ENCODE results near the gene NPLOC4. TPM values are rescaled to one million over a fixed set of nuclear protein-coding genes. Genes with fewer than 3 reads are reported as not detected.
A peak's percentile ranks its signal among the peaks of the same experiment; 100 is the strongest.

NPLOC4 gene
- total and polyA plus RNA-seq, 2 of the 8 experiments (the other 6 are each of a cell fraction or from before 2014, with no cell fraction given), result 70.7 to 92.7 TPM

DNA sequence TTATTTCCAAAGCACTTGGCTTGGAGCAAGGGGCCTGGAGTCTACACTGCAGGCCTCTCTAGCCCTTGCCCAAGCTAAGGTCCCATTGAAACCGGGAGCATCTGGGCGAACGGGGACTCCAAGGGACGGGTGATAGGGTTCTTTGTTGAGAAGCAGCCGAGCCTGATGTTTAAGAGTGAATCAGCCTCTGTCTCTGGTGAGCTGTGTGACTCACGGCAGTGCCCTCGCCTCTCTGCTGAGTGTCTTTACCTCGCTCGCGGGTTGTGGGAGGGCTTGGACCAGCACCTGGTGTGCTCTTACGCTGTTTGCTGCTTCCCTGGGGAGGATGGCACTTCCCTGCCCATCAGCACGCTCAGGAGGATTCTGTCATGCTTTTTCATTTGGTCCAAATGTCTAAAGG, 48.2 kb upstream of the NPLOC4 start:
- no peak overlapping the region for H3K18ac ChIP-seq (ENCODE audit: extremely low read depth, low read length)
- H3K4me1 ChIP-seq (replicated peaks in 1 of 4; ENCODE audit: control insufficient read depth in 3 of 4, insufficient read depth in 4 of 4, low read length in 3 of 4), result peaks cover 3 to 14% (median 7%) of the 10 kb centered on the region in 4 experiments; a peak in 6 of 7 replicates
- 86% methylated on average over 12 of the region's 12 CpGs; no CpG with 5 or more reads in 1 of the 2 experiments for WGBS, 2 experiments (ENCODE audit: extremely low coverage in 1 of 2, insufficient coverage in 1 of 2, insufficient read length in 1 of 2, insufficient replicate concordance in 2 of 2, low coverage in 1 of 2, low lambda C conversion rate in 2 of 2, missing lambda C conversion rate in 1 of 2)
- no peak overlapping the region for H3K9ac ChIP-seq (replicated peaks in 1 of 4; ENCODE audit: extremely low read depth in 1 of 4, low read depth in 3 of 4, low read length in 3 of 4)
- H2AK5ac ChIP-seq (ENCODE audit: low read depth, low read length), result no peak overlapping the region
- H2AFZ ChIP-seq (ENCODE audit: low read length), result no peak overlapping the region
- no peak overlapping the region for H3K4ac ChIP-seq (replicated peaks; ENCODE audit: insufficient read length, low read depth, low read length)
- POLR2A ChIA-PET (ENCODE audit: partially characterized antibody), result interaction anchor here (1.0 to 28.4 kb wide), 6 partner anchors 9 to 24 kb away, joined by 4 to 436 read pairs (median 38); partner anchors contain the start of genes CCDC137, MRPL12, OXLD1 and SLC25A10
- no peak overlapping the region for H4K91ac ChIP-seq (replicated peaks; ENCODE audit: insufficient read length, low read length)
- H3K23ac ChIP-seq (ENCODE audit: insufficient read length), result no peak overlapping the region
- H2BK12ac ChIP-seq (ENCODE audit: low read depth, low read length), result no peak overlapping the region
- H3K79me2 ChIP-seq (ENCODE audit: control insufficient read depth in 1 of 2, insufficient read depth in 2 of 2, low read length in 2 of 2), result peaks cover 4 to 39% of the 10 kb centered on the region in 2 experiments; a peak in 3 of 4 replicates
- FAIRE-seq, result no peak
- no peak overlapping the region for H2BK120ac ChIP-seq (replicated peaks; ENCODE audit: low read depth, low read length)
- H3K27ac ChIP-seq (ENCODE audit: low read depth, low read length), result no peak overlapping the region
- no peaks in the 10 kb centered on the region; a peak in 1 of 7 replicates for H3K27me3 ChIP-seq (replicated peaks in 1 of 4; ENCODE audit: control insufficient read depth in 3 of 4, extremely low read depth in 1 of 4, insufficient read depth in 3 of 4, low read length in 3 of 4)
- no peak overlapping the region for H2BK20ac ChIP-seq (ENCODE audit: low read length)
- peaks cover 12% of the 10 kb centered on the region for H3K23me2 ChIP-seq (ENCODE audit: low read depth, low read length)
- DNase-seq (ENCODE audit: low read depth in 1 of 2, low spot score in 2 of 2), result no peak
- H3K4me3 ChIP-seq (ENCODE audit: extremely low read depth in 1 of 4, insufficient read depth in 2 of 4, low read depth in 3 of 4, low read length in 4 of 4), result peak overlapping the region in 2 of 4 experiments; percentile 57 to 88; a peak in 4 of 8 replicates
- H3K4me2 ChIP-seq (ENCODE audit: insufficient read depth in 1 of 2, low read depth in 2 of 2, low read length in 2 of 2), result peak overlapping the region; percentile 76 to 88; a peak in 3 of 4 replicates
- no peak overlapping the region for H2BK15ac ChIP-seq (ENCODE audit: low read length)
- CTCF ChIA-PET (ENCODE audit: partially characterized antibody), result interaction anchor here (0.6 to 3.1 kb wide), 7 partner anchors 9 to 184 kb away, joined by 4 to 20 read pairs (median 5); partner anchors contain the start of gene MRPL12
- H2BK5ac ChIP-seq (ENCODE audit: low read depth, low read length), result 0 out of 2 replicates have a peak overlapping the region, but pooled peaks have one; percentile 4
- TF ChIP-seq EZH2 (IDR thresholded peaks at IDR 0.05; ENCODE audit: low read depth, low read length, severe bottlenecking), result no peak
- TF ChIP-seq FOSL1 (IDR thresholded peaks at IDR 0.05; ENCODE audit: insufficient read depth, low read depth, low read length), result no peak
- no peak for TF ChIP-seq HDAC6 (IDR thresholded peaks at IDR 0.05; ENCODE audit: low read depth, low read length)
- no peak for TF ChIP-seq SUZ12 (IDR thresholded peaks at IDR 0.05; ENCODE audit: low read length)
- TF ChIP-seq ASH2L (IDR thresholded peaks at IDR 0.05; ENCODE audit: low read length), result no peak
- no peak for TF ChIP-seq POLR2A (IDR thresholded peaks at IDR 0.05; ENCODE audit: control extremely low read depth in 1 of 2, low read depth in 2 of 2, low read length in 2 of 2)
- TF ChIP-seq SIN3A (conservative IDR thresholded peaks at IDR 0.05 in 1 of 2, IDR thresholded peaks at IDR 0.05 in 1 of 2; ENCODE audit: low read depth in 1 of 2, low read length in 2 of 2), result no peak
- no peak for TF ChIP-seq CREB1 (IDR thresholded peaks at IDR 0.05)
- no peak for TF ChIP-seq CEBPB (IDR thresholded peaks at IDR 0.05; ENCODE audit: low read depth, low read length)
- no peak for TF ChIP-seq CHD1 (IDR thresholded peaks at IDR 0.05; ENCODE audit: low read depth, low read length)
- no peak for TF ChIP-seq NANOG (IDR thresholded peaks at IDR 0.05; ENCODE audit: insufficient read depth, low read depth, low read length, poor library complexity, severe bottlenecking)
- no peak for TF ChIP-seq TEAD4 (IDR thresholded peaks at IDR 0.05; ENCODE audit: low read depth, low read length)
- TF ChIP-seq NRF1 (IDR thresholded peaks at IDR 0.05; ENCODE audit: low read depth, low read length), result no peak
- TF ChIP-seq TCF12 (IDR thresholded peaks at IDR 0.05; ENCODE audit: low read depth, low read length), result no peak
- H3K14ac ChIP-seq (ENCODE audit: insufficient read length), result no peak overlapping the region
- H3K9me3 ChIP-seq (ENCODE audit: insufficient read depth in 2 of 2, low read depth in 1 of 2, low read length in 1 of 2), result no peaks in the 10 kb centered on the region
- no peak overlapping the region for H4K5ac ChIP-seq (ENCODE audit: insufficient read length, low read depth, low read length)
- H4K8ac ChIP-seq (ENCODE audit: extremely low read depth, insufficient read depth, low read length), result no peak overlapping the region
- peaks cover 15% of the 10 kb centered on the region for H3K79me1 ChIP-seq (ENCODE audit: low read depth, low read length)
- no peak overlapping the region for H3K56ac ChIP-seq (replicated peaks; ENCODE audit: insufficient read length, low read depth, low read length)
- H4K20me1 ChIP-seq (replicated peaks in 1 of 2; ENCODE audit: control insufficient read depth in 1 of 2, insufficient read depth in 2 of 2, low read length in 2 of 2), result peaks cover 0 to 31% of the 10 kb centered on the region in 2 experiments
- peaks cover 2 to 23% (median 17%) of the 10 kb centered on the region in 4 experiments; a peak in 6 of 8 replicates for H3K36me3 ChIP-seq (ENCODE audit: control insufficient read depth in 2 of 4, insufficient read depth in 4 of 4, low read length in 3 of 4)

All from H1 (cell line).